HepG2 (cell line): ENCODE data around the gene DMGDH. TPM values are rescaled to one million over a fixed set of nuclear protein-coding genes. Genes with fewer than 3 reads are reported as not detected.

Experiments used
- ATAC-seq: fragments of 200-7000 bp; cut with Tn5 transposase; 3 replicates; pipeline ENCODE4 v1.9.1; 2020; ENCODE audit warnings: mild to moderate bottlenecking, moderate library complexity
- BruUV-seq: library from RNA; stranded (reverse); fragments of 400-500 nt; replicated peaks from 2 replicates; lab custom pipeline; 2021; lab: Mats Ljungman, UMichigan
- CTCF ChIA-PET: fragments of 300-600 bp; formaldehyde crosslinking; extraction: SDS; loops from one replicate; lab custom pipeline; 2021; ENCODE audit warnings: low total read pairs, inconsistent platforms, low intra/inter-chr PET ratio; lab: Yijun Ruan, JAX
- POLR2A ChIA-PET: fragments of 350-600 bp; sonication (Branson Sonifier 250); formaldehyde crosslinking; loops from one replicate; lab custom pipeline; 2020; ENCODE audit warnings: antibody characterized with exemption, inconsistent platforms; lab: Yijun Ruan, JAX
- DNase-seq: peaks from one replicate; pipeline ENCODE4 v3.0.0-alpha.2; 2015; ENCODE audit warnings: low spot score
- FAIRE-seq: peaks from 3 replicates; lab custom pipeline; 2011; peaks lifted over from hg19 to GRCh38; lab: Jason Lieb, UNC
- H2AFZ ChIP-seq: one replicate; pipeline ENCODE4 v1.6.1; 2011; ENCODE audit warnings: low read length, inconsistent platforms
- H3K27ac ChIP-seq: fragments of 300-600 bp; 3 replicates; pipeline ENCODE4 v1.8.0; 2011; ENCODE audit warnings: mixed run types, mild to moderate bottlenecking, mixed read lengths, low read length, inconsistent platforms; ENCODE audit not compliant: insufficient read depth; ENCODE audit errors: extremely low read length
- H3K27me3 ChIP-seq, 2 experiments: fragments of 200-600 bp in 1 of 2; 2 replicates in 1 of 2; 3 replicates in 1 of 2; pipeline versions ENCODE4 v1.6.0 to v1.8.0; 2011; ENCODE audit warnings: low read length in 2 of 2, mild to moderate bottlenecking in 2 of 2, moderate library complexity in 2 of 2, inconsistent platforms in 1 of 2; ENCODE audit not compliant: insufficient read depth in 2 of 2, control insufficient read depth in 1 of 2
- H3K36me3 ChIP-seq, 2 experiments: fragments of 200-600 bp in 1 of 2; replicated peaks in 1 of 2; 2 replicates in 1 of 2; 3 replicates in 1 of 2; pipeline versions ENCODE4 v1.5.1 to v1.8.0; 2011; ENCODE audit warnings: low read length in 2 of 2, inconsistent platforms in 1 of 2; ENCODE audit not compliant: insufficient read depth in 2 of 2, control insufficient read depth in 1 of 2
- H3K4me1 ChIP-seq: 2 replicates; pipeline ENCODE4 v1.5.1; 2012; ENCODE audit warnings: low read length, inconsistent platforms; ENCODE audit not compliant: insufficient read depth
- H3K4me2 ChIP-seq: 2 replicates; pipeline ENCODE4 v1.6.0; 2011; ENCODE audit warnings: low read depth, low read length, inconsistent platforms
- H3K4me3 ChIP-seq, 3 experiments: fragments of 200-600 bp in 1 of 3; sonication (generic), shearing (Covaris generic) in 1 of 3; replicated peaks in 1 of 3; 2 replicates each; pipeline ENCODE4 v1.5.1; 2011 to 2016; ENCODE audit warnings: low read length in 3 of 3, inconsistent platforms in 2 of 3, low read depth in 2 of 3, mild to moderate bottlenecking in 2 of 3, control low read depth in 1 of 3, mixed read lengths in 1 of 3; ENCODE audit not compliant: insufficient read depth in 1 of 3
- H3K79me2 ChIP-seq: one replicate; pipeline ENCODE4 v1.6.1; 2011; ENCODE audit warnings: low read length, inconsistent platforms; ENCODE audit not compliant: insufficient read depth
- H3K9ac ChIP-seq: 2 replicates; pipeline ENCODE4 v1.6.0; 2011; ENCODE audit warnings: mild to moderate bottlenecking, low read depth, low read length, inconsistent platforms; ENCODE audit not compliant: insufficient read depth
- H3K9me3 ChIP-seq: 2 replicates; pipeline ENCODE4 v1.5.1; 2012; ENCODE audit warnings: mild to moderate bottlenecking, low read length
- H4K20me1 ChIP-seq: 2 replicates; pipeline ENCODE4 v1.6.0; 2011; ENCODE audit warnings: inconsistent platforms, mild to moderate bottlenecking, low read length, moderate library complexity; ENCODE audit not compliant: insufficient read depth
- ATF1 ChIP-seq: IDR thresholded peaks from 2 replicates; pipeline ENCODE4 v1.6.1; 2016; ENCODE audit warnings: mild to moderate bottlenecking, control low read depth
- BRF2 ChIP-seq: sonication (generic); formaldehyde crosslinking; IDR thresholded peaks from 2 replicates; pipeline ENCODE4 v1.8.1; 2022; ENCODE audit warnings: mild to moderate bottlenecking, missing genetic modification reagents
- HIVEP1 ChIP-seq: sonication (generic); formaldehyde crosslinking; IDR thresholded peaks from 2 replicates; pipeline ENCODE4 v1.4.0; 2020; ENCODE audit warnings: mild to moderate bottlenecking, missing genetic modification reagents
- JUND ChIP-seq: sonication (generic); formaldehyde crosslinking; IDR thresholded peaks from 2 replicates; pipeline ENCODE4 v1.8.0; 2022; ENCODE audit warnings: mild to moderate bottlenecking, missing genetic modification reagents
- KDM3A ChIP-seq: IDR thresholded peaks from 2 replicates; pipeline ENCODE4 v1.6.1; 2018; ENCODE audit warnings: low read depth, missing compliant biosample characterization
- NFE2 ChIP-seq: sonication (generic); formaldehyde crosslinking; IDR thresholded peaks from 2 replicates; pipeline ENCODE4 v1.4.0; 2020; ENCODE audit warnings: missing genetic modification reagents
- POLR2AphosphoS5 ChIP-seq: IDR thresholded peaks from 2 replicates; pipeline ENCODE4 v1.6.1; 2012; ENCODE audit warnings: low read depth, low read length
- SP2 ChIP-seq: sonication (generic); formaldehyde crosslinking; IDR thresholded peaks from 2 replicates; pipeline ENCODE4 v1.5.1; 2020; ENCODE audit warnings: mild to moderate bottlenecking, missing genetic modification reagents
- TAF15 ChIP-seq: fragments of 200-400 bp; formaldehyde crosslinking; IDR thresholded peaks from one replicate; pipeline ENCODE4 v1.6.1; 2018; ENCODE audit warnings: mild to moderate bottlenecking, low read depth, low read length; ENCODE audit not compliant: poor library complexity, severe bottlenecking
- TFAP4 ChIP-seq: sonication (generic); IDR thresholded peaks from 2 replicates; pipeline ENCODE4 v1.6.1; 2016; ENCODE audit warnings: low read depth, borderline replicate concordance
- TRIM24 ChIP-seq: sonication (generic); formaldehyde crosslinking; IDR thresholded peaks from 2 replicates; pipeline ENCODE4 v1.8.0; 2022; ENCODE audit warnings: mild to moderate bottlenecking, missing genetic modification reagents
- ZBTB37 ChIP-seq: sonication (generic); formaldehyde crosslinking; IDR thresholded peaks from 2 replicates; pipeline ENCODE4 v1.4.0; 2020; ENCODE audit warnings: mild to moderate bottlenecking, missing genetic modification reagents
- ZFP91 ChIP-seq: sonication (generic); formaldehyde crosslinking; IDR thresholded peaks from 2 replicates; pipeline ENCODE4 v1.9.0; 2022; ENCODE audit warnings: missing genetic modification reagents, mild to moderate bottlenecking, borderline replicate concordance
- ZMYM4 ChIP-seq: sonication (generic); formaldehyde crosslinking; IDR thresholded peaks from 2 replicates; pipeline ENCODE4 v1.8.1; 2023; ENCODE audit warnings: mild to moderate bottlenecking, missing genetic modification reagents
- ZNF558 ChIP-seq: sonication (generic); formaldehyde crosslinking; IDR thresholded peaks from 2 replicates; pipeline ENCODE4 v1.9.0; 2022; ENCODE audit warnings: mild to moderate bottlenecking, missing genetic modification reagents, borderline replicate concordance
- ZNF639 ChIP-seq: conservative IDR thresholded peaks from 2 replicates; pipeline ENCODE4 v1.6.1; 2018; ENCODE audit warnings: missing genetic modification reagents
- ZNF7 ChIP-seq: IDR thresholded peaks from 2 replicates; pipeline ENCODE4 v1.6.1; 2016; ENCODE audit warnings: missing biosample characterization, missing genetic modification reagents
- ZNF703 ChIP-seq: sonication (generic); formaldehyde crosslinking; IDR thresholded peaks from 2 replicates; pipeline ENCODE4 v1.5.1; 2020; ENCODE audit warnings: missing genetic modification reagents, mild to moderate bottlenecking, moderate library complexity, borderline replicate concordance
- ZNF766 ChIP-seq: sonication (generic); formaldehyde crosslinking; IDR thresholded peaks from 2 replicates; pipeline ENCODE4 v1.5.0; 2020; ENCODE audit warnings: missing genetic modification reagents, borderline replicate concordance
- ZSCAN22 ChIP-seq: sonication (generic); formaldehyde crosslinking; IDR thresholded peaks from 2 replicates; pipeline ENCODE4 v1.4.0; 2020; ENCODE audit warnings: mild to moderate bottlenecking, missing genetic modification reagents
- WGBS: methylation state at CpG from one replicate; pipeline ENCODE4 v1.1.6; 2017; ENCODE audit warnings: low lambda C conversion rate; 5-methylcytosine and 5-hydroxymethylcytosine counted together
- in situ Hi-C: cut with HindIII; loops from 2 replicates; pipeline ENCODE4 v1.10.0; 2017; ENCODE audit warnings: low pct_unique_long_range_greater_than_20kb; ENCODE audit not compliant: extremely low pct_ligation_motif_present
- intact Hi-C: fragments of 100-400 bp; cut with micrococcal nuclease; formaldehyde crosslinking; loops from one replicate; pipeline ENCODE4 v1.10.0; 2022; ENCODE audit not compliant: unreplicated experiment
- polyA plus RNA-seq, 8 experiments: library from polyadenylated mRNA; depleted of rRNA in 3 of 8; stranded (reverse) in 7 of 8; unstranded in 1 of 8; fragments of >200 nt; fragmentation: Illumina TruSeq in 4 of 8; extraction: Trizol in 4 of 8; gene quantifications; 2 replicates each; pipeline versions ENCODE4 v1.2.1 to v1.2.3, GENCODE V29; 2011 to 2016; ENCODE audit warnings: low read depth in 4 of 8, missing spikeins in 1 of 8, mixed read lengths in 1 of 8; ENCODE audit not compliant: insufficient read depth in 1 of 8
- total RNA-seq, 5 experiments: library from RNA; depleted of rRNA; stranded (reverse); fragments of >200 nt; fragmentation: Illumina TruSeq; extraction: Trizol; gene quantifications; 2 replicates each; pipeline ENCODE4 v1.2.3, GENCODE V29; 2016; ENCODE audit warnings: low read depth in 1 of 5

Gene DMGDH
- total and polyA plus RNA-seq, 2 of the 13 experiments (the other 11 are each of a cell fraction or from before 2014, with no cell fraction given) = 3.6 to 7.9 TPM

- FAIRE-seq = no peak
- intact Hi-C loops (no loop called here), in situ Hi-C loops (no loop called here)
- ATAC-seq = no peak
- H3K4me3 ChIP-seq = no peak overlapping the region
- H3K36me3 ChIP-seq = no peaks in the 10 kb centered on the region
- peaks cover 21% of the 10 kb centered on the region for H3K4me1 ChIP-seq
- ChIA-PET POLR2A (interaction anchor here (0.7 kb wide), 1 partner anchor 19 kb away, joined by 5 read pairs; no protein-coding TSS in a partner anchor), CTCF (no interaction called here)
- DNase-seq = no peak
- no peak for TF ChIP-seq ZNF703 (CRISPR knock-in tag)
- no peak for TF ChIP-seq ZBTB37 (CRISPR knock-in tag)
- no peak for TF ChIP-seq ZSCAN22
- no peak for TF ChIP-seq NFE2 (CRISPR knock-in tag)
- TF ChIP-seq HIVEP1 (CRISPR knock-in tag) = no peak
- no peak for TF ChIP-seq ATF1 (CRISPR knock-in tag)
- TF ChIP-seq ZNF639 (CRISPR knock-in tag) = no peak
- TF ChIP-seq ZNF558 = no peak
- TF ChIP-seq TRIM24 = no peak
- TF ChIP-seq TAF15 = no peak
- no peak for TF ChIP-seq SP2 (CRISPR knock-in tag)
- no peak for TF ChIP-seq ZMYM4 (CRISPR knock-in tag)
- no peak for TF ChIP-seq BRF2
- no peak for TF ChIP-seq ZNF7 (CRISPR knock-in tag)
- TF ChIP-seq TFAP4 = no peak
- no peak for TF ChIP-seq KDM3A (CRISPR knock-in tag)
- TF ChIP-seq ZFP91 (CRISPR knock-in tag) = no peak
- TF ChIP-seq JUND = no peak
- no peak for TF ChIP-seq POLR2AphosphoS5
- no peak for TF ChIP-seq ZNF766 (CRISPR knock-in tag)
- H4K20me1 ChIP-seq = no peaks in the 10 kb centered on the region
- WGBS = 98% methylated on average over 3 of the region's 3 CpGs
- H2AFZ ChIP-seq = no peak overlapping the region
- H3K27me3 ChIP-seq = no peaks in the 10 kb centered on the region
- no peak overlapping the region for H3K4me2 ChIP-seq
- no TSS peak for BruUV-seq
- H3K9me3 ChIP-seq = peaks cover 3% of the 10 kb centered on the region; the same call in 1 of the 2 replicates
- H3K79me2 ChIP-seq = no peaks in the 10 kb centered on the region
- H3K9ac ChIP-seq = no peak overlapping the region
- H3K27ac ChIP-seq = no peak overlapping the region
Observed at GRCh38 chr5:79035237-79035636, 34.2 kb downstream of the DMGDH start.
